ENCODE results near the gene AUNIP.

AUNIP gene

GRCh38 chr1:25858494-25858893, 763 bp downstream of the AUNIP start:
- TF ChIP-seq CTCF (IDR thresholded peaks at IDR 0.05; ENCODE audit: insufficient read depth, low read depth, low read length, missing control alignments): no peak
- DNase-seq (ENCODE audit: low read depth): peak; percentile 28
- peak overlapping the region; percentile 83 for H3K4me3 ChIP-seq (ENCODE audit: low read length)

- no peak for TF ChIP-seq CTCF (IDR thresholded peaks at IDR 0.05; ENCODE audit: insufficient read depth, low read depth, low read length, missing control alignments)
- peak; percentile 58 for DNase-seq (ENCODE audit: low read depth)
- H3K4me3 ChIP-seq (ENCODE audit: low read length): no peak overlapping the region
Observed at GRCh38 chr1:25856856-25857255, 2.4 kb downstream of the AUNIP start.

GRCh38 chr1:25854554-25854953, 4.7 kb downstream of the AUNIP start:
- DNase-seq (ENCODE audit: low read depth): no peak
- no peak overlapping the region for H3K4me3 ChIP-seq (ENCODE audit: low read length)
- no peak for TF ChIP-seq CTCF (IDR thresholded peaks at IDR 0.05; ENCODE audit: insufficient read depth, low read depth, low read length, missing control alignments)

GRCh38 chr1:25848531-25848930, 10.7 kb downstream of the AUNIP start:
- no peak for DNase-seq (ENCODE audit: low read depth)

GRCh38 chr1:25847929-25848328, 11.3 kb downstream of the AUNIP start:
- no peak for TF ChIP-seq CTCF (IDR thresholded peaks at IDR 0.05; ENCODE audit: insufficient read depth, low read depth, low read length, missing control alignments)
- no peak overlapping the region for H3K4me3 ChIP-seq (ENCODE audit: low read length)
- no peak for DNase-seq (ENCODE audit: low read depth)

More at GRCh38 chr1:25848531-25848930, 10.7 kb downstream of the AUNIP start:
- TF ChIP-seq CTCF (IDR thresholded peaks at IDR 0.05; ENCODE audit: insufficient read depth, low read depth, low read length, missing control alignments): no peak
- H3K4me3 ChIP-seq (ENCODE audit: low read length): no peak overlapping the region

GRCh38 chr1:25845664-25846063, 13.6 kb downstream of the AUNIP start:
- no peak overlapping the region for H3K4me3 ChIP-seq (ENCODE audit: low read length)
- no peak for DNase-seq (ENCODE audit: low read depth)
- no peak for TF ChIP-seq CTCF (IDR thresholded peaks at IDR 0.05; ENCODE audit: insufficient read depth, low read depth, low read length, missing control alignments)

GRCh38 chr1:25844536-25845337, 14.5 kb downstream of the AUNIP start:
- no peak overlapping the region for H3K4me3 ChIP-seq (ENCODE audit: low read length)
- TF ChIP-seq CTCF (IDR thresholded peaks at IDR 0.05; ENCODE audit: insufficient read depth, low read depth, low read length, missing control alignments): no peak
- DNase-seq (ENCODE audit: low read depth): no peak

All from epithelial cell of esophagus (primary cell).